ENCODE measurements around the gene BCAS2. TPM values are rescaled to one million over a fixed set of nuclear protein-coding genes. Genes with fewer than 3 reads are reported as not detected.

The BCAS2 gene
- total RNA-seq, 3 donors from 2014 or later: 27.0 to 35.9 (median 31.2) TPM

GRCh38 chr1:114536043-114536442 lies 45.4 kb downstream of the BCAS2 start:
- no peaks in the 10 kb centered on the region for H3K4me1 ChIP-seq (ENCODE audit: low read depth)
- H3K9me3 ChIP-seq: no peaks in the 10 kb centered on the region
- no peak for ATAC-seq
- no peak for DNase-seq
- intact Hi-C loops (cut with DNase I, micrococcal nuclease): no loop called here
- no peak overlapping the region for H3K4me3 ChIP-seq
- no peaks in the 10 kb centered on the region for H3K36me3 ChIP-seq (ENCODE audit: low read depth)
- TF ChIP-seq CTCF (IDR thresholded peaks at IDR 0.05): no peak

GRCh38 chr1:114535401-114535800 lies 46.0 kb downstream of the BCAS2 start:
- Histone ChIP-seq H3K4me3 (no peak overlapping the region), H3K9me3 (no peaks in the 10 kb centered on the region), H3K4me1 (ENCODE audit: low read depth) (no peaks in the 10 kb centered on the region), H3K36me3 (ENCODE audit: low read depth) (no peaks in the 10 kb centered on the region)
- ATAC-seq: no peak
- intact Hi-C loops (cut with DNase I, micrococcal nuclease): no loop called here
- TF ChIP-seq CTCF (IDR thresholded peaks at IDR 0.05): no peak
- no peak for DNase-seq

GRCh38 chr1:114531094-114531493 lies 50.3 kb downstream of the BCAS2 start:
- ATAC-seq (no peak), DNase-seq (no peak)
- Histone ChIP-seq H3K36me3 (ENCODE audit: low read depth) (no peaks in the 10 kb centered on the region), H3K9me3 (no peaks in the 10 kb centered on the region), H3K4me1 (ENCODE audit: low read depth) (no peaks in the 10 kb centered on the region), H3K4me3 (no peak overlapping the region)
- intact Hi-C loops (cut with DNase I, micrococcal nuclease): no loop called here
- no peak for TF ChIP-seq CTCF (IDR thresholded peaks at IDR 0.05)

- DNase-seq: no peak
- Histone ChIP-seq H3K4me1 (ENCODE audit: low read depth) (no peaks in the 10 kb centered on the region), H3K9me3 (no peaks in the 10 kb centered on the region), H3K4me3 (no peak overlapping the region), H3K36me3 (ENCODE audit: low read depth) (no peaks in the 10 kb centered on the region)
- TF ChIP-seq CTCF (IDR thresholded peaks at IDR 0.05): no peak
- no peak for ATAC-seq
- intact Hi-C loops (cut with DNase I, micrococcal nuclease): no loop called here
Measured at GRCh38 chr1:114530224-114530623, 51.2 kb downstream of the BCAS2 start.

GRCh38 chr1:114524944-114525343 lies 56.5 kb downstream of the BCAS2 start:
- no peaks in the 10 kb centered on the region for H3K4me1 ChIP-seq (ENCODE audit: low read depth)
- H3K4me3 ChIP-seq: no peak overlapping the region
- H3K9me3 ChIP-seq: no peaks in the 10 kb centered on the region
- no peaks in the 10 kb centered on the region for H3K36me3 ChIP-seq (ENCODE audit: low read depth)
- ATAC-seq (no peak), DNase-seq (no peak)
- TF ChIP-seq CTCF (IDR thresholded peaks at IDR 0.05): no peak
- intact Hi-C loops (cut with DNase I, micrococcal nuclease): no loop called here

- no peak for DNase-seq
- Histone ChIP-seq H3K36me3 (ENCODE audit: low read depth) (no peaks in the 10 kb centered on the region), H3K9me3 (no peaks in the 10 kb centered on the region), H3K4me3 (no peak overlapping the region), H3K4me1 (ENCODE audit: low read depth) (no peaks in the 10 kb centered on the region)
- ATAC-seq: no peak
- no peak for TF ChIP-seq CTCF (IDR thresholded peaks at IDR 0.05)
- intact Hi-C loops (cut with DNase I, micrococcal nuclease): no loop called here
Measured at GRCh38 chr1:114522264-114522575, 59.2 kb downstream of the BCAS2 start.
